Panc1 (cell line): ENCODE results near the gene NADK2. TPM values are rescaled to one million over a fixed set of nuclear protein-coding genes. Genes with fewer than 3 reads are reported as not detected.

ENCODE experiments used
- ATAC-seq: fragments of 200-7000 bp; cut with Tn5 transposase; 2 replicates; pipeline ENCODE4 v1.9.1; 2020; ENCODE audit warnings: mild to moderate bottlenecking, moderate library complexity
- BruUV-seq: library from RNA; stranded (reverse); fragments of 400-500 nt; replicated peaks from 2 replicates; lab custom pipeline; 2021; lab: Mats Ljungman, UMichigan
- CTCF ChIA-PET: fragments of 300-600 bp; sonication (Branson Sonifier 250); formaldehyde crosslinking; loops from one replicate; lab custom pipeline; 2022; ENCODE audit warnings: antibody characterized with exemption; lab: Charles Lee
- POLR2A ChIA-PET: fragments of 300-600 bp; sonication (Branson Sonifier 250); formaldehyde crosslinking; loops from one replicate; lab custom pipeline; 2022; ENCODE audit warnings: antibody characterized with exemption; lab: Charles Lee
- DNase-seq: peaks from one replicate; pipeline ENCODE4 v3.0.0-alpha.2; 2010; ENCODE audit warnings: low read depth, low spot score
- H3K27ac ChIP-seq: 2 replicates; pipeline ENCODE4 v1.5.1; 2011; ENCODE audit warnings: mild to moderate bottlenecking, low read length, inconsistent platforms
- H3K27me3 ChIP-seq: fragments of 200-500 bp; sonication (Bioruptor generic); 2 replicates; pipeline ENCODE4 v1.6.0; 2014; ENCODE audit warnings: low read length, inconsistent platforms; ENCODE audit not compliant: control insufficient read depth, insufficient read depth
- H3K36me3 ChIP-seq: fragments of 200-500 bp; sonication (Bioruptor generic); 2 replicates; pipeline ENCODE4 v1.5.1; 2014; ENCODE audit warnings: inconsistent platforms, mild to moderate bottlenecking, low read length, moderate library complexity; ENCODE audit not compliant: control insufficient read depth, insufficient read depth
- H3K4me1 ChIP-seq: 2 replicates; pipeline ENCODE4 v1.5.1; 2011; ENCODE audit warnings: inconsistent platforms, mild to moderate bottlenecking, low read length, moderate library complexity; ENCODE audit not compliant: control insufficient read depth, insufficient read depth
- H3K4me3 ChIP-seq, 2 experiments: 2 replicates each; pipeline ENCODE4 v1.5.1; 2011 to 2012; ENCODE audit warnings: low read depth in 2 of 2, low read length in 2 of 2, mild to moderate bottlenecking in 2 of 2, inconsistent platforms in 1 of 2, moderate library complexity in 1 of 2
- H3K9me3 ChIP-seq: fragments of 200-500 bp; sonication (Bioruptor generic); 2 replicates; pipeline ENCODE4 v1.5.1; 2014; ENCODE audit warnings: low read depth, mild to moderate bottlenecking, inconsistent platforms, low read length, moderate library complexity; ENCODE audit not compliant: control insufficient read depth, insufficient read depth
- CTCF ChIP-seq: fragments of 450-650 bp; IDR thresholded peaks from 2 replicates; pipeline ENCODE4 v1.5.1; 2017; ENCODE audit warnings: mild to moderate bottlenecking
- POLR2AphosphoS5 ChIP-seq: IDR thresholded peaks from 2 replicates; pipeline ENCODE4 v1.6.1; 2012; ENCODE audit warnings: mild to moderate bottlenecking, low read depth, low read length, moderate library complexity
- REST ChIP-seq, 2 experiments: IDR thresholded peaks; 2 replicates each; pipeline ENCODE4 v1.6.1; 2011 to 2012; ENCODE audit warnings: low read depth in 2 of 2, control low read depth in 1 of 2, low read length in 1 of 2, mild to moderate bottlenecking in 1 of 2, moderate library complexity in 1 of 2; ENCODE audit not compliant: insufficient read depth in 1 of 2
- SIN3A ChIP-seq: IDR thresholded peaks from 2 replicates; pipeline ENCODE4 v1.6.1; 2012; ENCODE audit warnings: low read depth, mild to moderate bottlenecking, low read length, moderate library complexity, borderline replicate concordance; ENCODE audit not compliant: insufficient read depth
- TCF7L2 ChIP-seq: IDR thresholded peaks from 2 replicates; pipeline ENCODE4 v1.6.1; 2011; ENCODE audit warnings: mild to moderate bottlenecking, low read depth, low read length, inconsistent platforms
- in situ Hi-C: cut with HindIII; loops from 2 replicates; pipeline ENCODE4 v1.10.0; 2016; ENCODE audit warnings: low sequenced_read_pairs, low pct_unique_long_range_greater_than_20kb
- intact Hi-C: fragments of 100-400 bp; cut with micrococcal nuclease; formaldehyde crosslinking; loops from one replicate; pipeline ENCODE4 v1.10.0; 2022; ENCODE audit not compliant: unreplicated experiment
- total RNA-seq: library from RNA; stranded (reverse); gene quantifications from one replicate; pipeline ENCODE4 v1.2.1, GENCODE V29; 2021; ENCODE audit not compliant: unreplicated experiment

The NADK2 gene
- total RNA-seq, 1 experiment from 2014 or later: 22.5 TPM

- in situ Hi-C loops (no loop called here), intact Hi-C loops (no loop called here)
- Histone ChIP-seq H3K36me3 (peaks cover 9% of the 10 kb centered on the region), H3K4me1 (peaks cover 10% of the 10 kb centered on the region; the same call in 1 of the 2 replicates), H3K4me3 (peak overlapping the region in 1 of 2 experiments; percentile 97; a peak in 1 of 4 replicates), H3K27ac (no peak overlapping the region), H3K9me3 (no peaks in the 10 kb centered on the region), H3K27me3 (no peaks in the 10 kb centered on the region)
- ChIA-PET POLR2A (no interaction called here), CTCF (no interaction called here)
- ATAC-seq (no peak), DNase-seq (no peak)
- BruUV-seq: no TSS peak
- no peak for TF ChIP-seq SIN3A
- no peak for TF ChIP-seq TCF7L2
- TF ChIP-seq REST (IDR thresholded peaks at IDR 0.05; ENCODE audit: insufficient read depth in 1 of 2, low read depth in 2 of 2, low read length in 1 of 2): no peak
- TF ChIP-seq CTCF: no peak
- no peak for TF ChIP-seq POLR2AphosphoS5
Observed at GRCh38 chr5:36153726-36154125, 88.0 kb downstream of the NADK2 start.

- no peak for ATAC-seq
- CTCF ChIA-PET: no interaction called here
Observed at GRCh38 chr5:36153298-36153677, 88.4 kb downstream of the NADK2 start.

More at GRCh38 chr5:36153298-36153677, 88.4 kb downstream of the NADK2 start:
- Histone ChIP-seq H3K9me3 (no peaks in the 10 kb centered on the region), H3K27ac (no peak overlapping the region), H3K27me3 (no peaks in the 10 kb centered on the region), H3K4me3 (peak overlapping the region; percentile 16 to 97; a peak in 3 of 4 replicates), H3K4me1 (peaks cover 10% of the 10 kb centered on the region; the same call in 1 of the 2 replicates), H3K36me3 (peaks cover 9% of the 10 kb centered on the region)
- intact Hi-C loops (no loop called here), in situ Hi-C loops (no loop called here)
- BruUV-seq: no TSS peak
- TF ChIP-seq REST (IDR thresholded peaks at IDR 0.05; ENCODE audit: insufficient read depth in 1 of 2, low read depth in 2 of 2, low read length in 1 of 2): no peak
- TF ChIP-seq SIN3A: no peak
- TF ChIP-seq TCF7L2: no peak
- TF ChIP-seq POLR2AphosphoS5: no peak
- no peak for DNase-seq
- POLR2A ChIA-PET: no interaction called here
